ENCODE data around the gene DUSP19.

DUSP19 gene

GRCh38 chr2:183125659-183126341 is 47.3 kb downstream of the DUSP19 start:
- no peak for ATAC-seq
- TF ChIP-seq ZC3H10 (CRISPR knock-in tag; IDR thresholded peaks at IDR 0.05) = no peak
- no peak for TF ChIP-seq GLIS3 (CRISPR knock-in tag; IDR thresholded peaks at IDR 0.05)
- no peak for TF ChIP-seq ZNF565 (CRISPR knock-in tag; conservative IDR thresholded peaks at IDR 0.05; ENCODE audit: low read depth)
- no peak for TF ChIP-seq OSR1 (CRISPR knock-in tag; IDR thresholded peaks at IDR 0.05)

GRCh38 chr2:183126635-183127034 is 48.1 kb downstream of the DUSP19 start:
- ATAC-seq = no peak
- TF ChIP-seq RARB (CRISPR knock-in tag; IDR thresholded peaks at IDR 0.05) (no peak), ZFP30 (CRISPR knock-in tag; IDR thresholded peaks at IDR 0.05) (no peak)

DNA sequence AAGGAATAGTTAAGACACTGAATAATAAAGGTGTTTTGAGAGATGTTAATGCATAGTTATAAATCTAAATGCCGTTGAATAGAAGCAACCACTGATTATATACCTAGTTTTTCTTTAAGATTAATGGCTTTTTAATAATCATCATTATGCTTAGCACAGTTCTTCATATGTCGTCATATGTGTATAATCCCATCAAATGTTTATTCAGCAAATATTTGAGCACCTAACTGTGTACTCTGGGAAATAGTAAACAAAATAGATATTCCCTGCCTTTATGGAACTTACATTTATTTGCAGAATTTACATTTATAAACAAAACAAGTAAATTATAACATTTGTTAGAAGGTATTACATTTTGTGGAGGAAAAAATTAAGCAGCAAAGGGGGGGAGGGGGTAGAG is 55.5 kb downstream of the DUSP19 start:
- ATAC-seq = no peak
- TF ChIP-seq ZNF565 (CRISPR knock-in tag; conservative IDR thresholded peaks at IDR 0.05; ENCODE audit: low read depth) = no peak
- no peak for TF ChIP-seq CSDC2 (CRISPR knock-in tag; IDR thresholded peaks at IDR 0.05)
- TF ChIP-seq ZFP3 (CRISPR knock-in tag; IDR thresholded peaks at IDR 0.05) = no peak
- TF ChIP-seq ESRRG (CRISPR knock-in tag; IDR thresholded peaks at IDR 0.05) = no peak
- no peak for TF ChIP-seq ZC3H10 (CRISPR knock-in tag; IDR thresholded peaks at IDR 0.05)
- no peak for TF ChIP-seq TCF4 (CRISPR knock-in tag; IDR thresholded peaks at IDR 0.05; ENCODE audit: borderline replicate concordance)
- no peak for TF ChIP-seq TSHZ2 (CRISPR knock-in tag; IDR thresholded peaks at IDR 0.05)
- no peak for TF ChIP-seq SNAI2 (CRISPR knock-in tag; IDR thresholded peaks at IDR 0.05)
- no peak for TF ChIP-seq TOX (CRISPR knock-in tag; IDR thresholded peaks at IDR 0.05; ENCODE audit: borderline replicate concordance)
- TF ChIP-seq, protein P1, sequence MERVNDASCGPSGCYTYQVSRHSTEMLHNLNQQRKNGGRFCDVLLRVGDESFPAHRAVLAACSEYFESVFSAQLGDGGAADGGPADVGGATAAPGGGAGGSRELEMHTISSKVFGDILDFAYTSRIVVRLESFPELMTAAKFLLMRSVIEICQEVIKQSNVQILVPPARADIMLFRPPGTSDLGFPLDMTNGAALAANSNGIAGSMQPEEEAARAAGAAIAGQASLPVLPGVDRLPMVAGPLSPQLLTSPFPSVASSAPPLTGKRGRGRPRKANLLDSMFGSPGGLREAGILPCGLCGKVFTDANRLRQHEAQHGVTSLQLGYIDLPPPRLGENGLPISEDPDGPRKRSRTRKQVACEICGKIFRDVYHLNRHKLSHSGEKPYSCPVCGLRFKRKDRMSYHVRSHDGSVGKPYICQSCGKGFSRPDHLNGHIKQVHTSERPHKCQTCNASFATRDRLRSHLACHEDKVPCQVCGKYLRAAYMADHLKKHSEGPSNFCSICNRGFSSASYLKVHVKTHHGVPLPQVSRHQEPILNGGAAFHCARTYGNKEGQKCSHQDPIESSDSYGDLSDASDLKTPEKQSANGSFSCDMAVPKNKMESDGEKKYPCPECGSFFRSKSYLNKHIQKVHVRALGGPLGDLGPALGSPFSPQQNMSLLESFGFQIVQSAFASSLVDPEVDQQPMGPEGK (CRISPR knock-in tag; IDR thresholded peaks at IDR 0.05; ENCODE audit: borderline replicate concordance) = no peak
- no peak for TF ChIP-seq OSR1 (CRISPR knock-in tag; IDR thresholded peaks at IDR 0.05)

DNA sequence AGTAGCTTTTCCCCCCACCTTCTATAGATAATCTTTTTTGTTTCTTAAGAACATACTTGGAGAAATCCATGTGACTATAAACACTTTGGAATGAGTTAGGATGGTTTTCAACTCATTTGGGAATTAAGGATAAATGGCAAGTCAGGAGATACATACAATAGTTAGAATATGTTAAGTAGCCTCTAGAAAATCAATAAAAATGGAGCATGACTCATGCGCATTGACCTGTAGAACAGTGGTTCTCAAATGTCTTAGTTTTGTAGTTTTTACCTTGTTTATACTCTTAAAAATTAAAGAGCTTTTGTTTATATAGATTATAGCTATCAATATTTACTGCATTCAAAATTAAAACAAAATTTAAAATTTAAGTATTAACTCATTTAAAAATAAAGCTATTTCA is 70.4 kb downstream of the DUSP19 start:
- TF ChIP-seq ARNTL (CRISPR knock-in tag; IDR thresholded peaks at IDR 0.05; ENCODE audit: borderline replicate concordance, low read depth) = no peak
- TF ChIP-seq, protein P2, sequence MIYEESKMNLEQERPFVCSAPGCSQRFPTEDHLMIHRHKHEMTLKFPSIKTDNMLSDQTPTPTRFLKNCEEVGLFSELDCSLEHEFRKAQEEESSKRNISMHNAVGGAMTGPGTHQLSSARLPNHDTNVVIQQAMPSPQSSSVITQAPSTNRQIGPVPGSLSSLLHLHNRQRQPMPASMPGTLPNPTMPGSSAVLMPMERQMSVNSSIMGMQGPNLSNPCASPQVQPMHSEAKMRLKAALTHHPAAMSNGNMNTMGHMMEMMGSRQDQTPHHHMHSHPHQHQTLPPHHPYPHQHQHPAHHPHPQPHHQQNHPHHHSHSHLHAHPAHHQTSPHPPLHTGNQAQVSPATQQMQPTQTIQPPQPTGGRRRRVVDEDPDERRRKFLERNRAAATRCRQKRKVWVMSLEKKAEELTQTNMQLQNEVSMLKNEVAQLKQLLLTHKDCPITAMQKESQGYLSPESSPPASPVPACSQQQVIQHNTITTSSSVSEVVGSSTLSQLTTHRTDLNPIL (CRISPR knock-in tag; IDR thresholded peaks at IDR 0.05; ENCODE audit: low read depth) = no peak
- no peak for TF ChIP-seq BACH2 (CRISPR knock-in tag; IDR thresholded peaks at IDR 0.05; ENCODE audit: borderline replicate concordance)
- TF ChIP-seq ZNF565 (CRISPR knock-in tag; conservative IDR thresholded peaks at IDR 0.05; ENCODE audit: low read depth) = no peak
- ATAC-seq = no peak

- peak; percentile 98 for ATAC-seq
- TF ChIP-seq TCF4 (CRISPR knock-in tag; IDR thresholded peaks at IDR 0.05; ENCODE audit: borderline replicate concordance) (no peak), ZNF70 (CRISPR knock-in tag; IDR thresholded peaks at IDR 0.05) (no peak), PPARA (CRISPR knock-in tag; IDR thresholded peaks at IDR 0.05; ENCODE audit: borderline replicate concordance) (no peak), ZNF8 (CRISPR knock-in tag; IDR thresholded peaks at IDR 0.05) (no peak), ISL1 (CRISPR knock-in tag; IDR thresholded peaks at IDR 0.05) (peak; percentile 59), TSHZ2 (CRISPR knock-in tag; IDR thresholded peaks at IDR 0.05) (peak; percentile 30; the same call in 1 of the 2 replicates), POU6F1 (CRISPR knock-in tag; IDR thresholded peaks at IDR 0.05; ENCODE audit: borderline replicate concordance, low read depth) (0 out of 2 replicates have a peak, but pooled peaks have one; percentile 33)
- TF ChIP-seq, protein P1 (CRISPR knock-in tag; IDR thresholded peaks at IDR 0.05; ENCODE audit: borderline replicate concordance) = peak; percentile 63; the same call in 1 of the 2 replicates
Observed at GRCh38 chr2:183149489-183149888, 70.9 kb downstream of the DUSP19 start.

Data from SK-N-SH treated with all-trans-retinoic acid at 6 μM for 48 hours (cell line).